Measurements from ENCODE around the gene TOR1AIP2. TPM values are rescaled to one million over a fixed set of nuclear protein-coding genes. Genes with fewer than 3 reads are reported as not detected.

TOR1AIP2 gene
- total and polyA plus RNA-seq, 12 donors, result 8.1 to 63.3 (median 52.2) TPM

GRCh38 chr1:179875596-179876299, 1.9 kb downstream of the TOR1AIP2 start:
- DNase-seq, result no peak
- TF ChIP-seq, protein P1, sequence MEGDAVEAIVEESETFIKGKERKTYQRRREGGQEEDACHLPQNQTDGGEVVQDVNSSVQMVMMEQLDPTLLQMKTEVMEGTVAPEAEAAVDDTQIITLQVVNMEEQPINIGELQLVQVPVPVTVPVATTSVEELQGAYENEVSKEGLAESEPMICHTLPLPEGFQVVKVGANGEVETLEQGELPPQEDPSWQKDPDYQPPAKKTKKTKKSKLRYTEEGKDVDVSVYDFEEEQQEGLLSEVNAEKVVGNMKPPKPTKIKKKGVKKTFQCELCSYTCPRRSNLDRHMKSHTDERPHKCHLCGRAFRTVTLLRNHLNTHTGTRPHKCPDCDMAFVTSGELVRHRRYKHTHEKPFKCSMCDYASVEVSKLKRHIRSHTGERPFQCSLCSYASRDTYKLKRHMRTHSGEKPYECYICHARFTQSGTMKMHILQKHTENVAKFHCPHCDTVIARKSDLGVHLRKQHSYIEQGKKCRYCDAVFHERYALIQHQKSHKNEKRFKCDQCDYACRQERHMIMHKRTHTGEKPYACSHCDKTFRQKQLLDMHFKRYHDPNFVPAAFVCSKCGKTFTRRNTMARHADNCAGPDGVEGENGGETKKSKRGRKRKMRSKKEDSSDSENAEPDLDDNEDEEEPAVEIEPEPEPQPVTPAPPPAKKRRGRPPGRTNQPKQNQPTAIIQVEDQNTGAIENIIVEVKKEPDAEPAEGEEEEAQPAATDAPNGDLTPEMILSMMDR (IDR thresholded peaks at IDR 0.05), result no peak
- no peaks in the 10 kb centered on the region for H3K27me3 ChIP-seq
- H3K9me3 ChIP-seq, result no peaks in the 10 kb centered on the region
- WGBS, 2 donors, result 92 to 93% methylated on average over 4 of the region's 4 CpGs
- peaks cover 0 to 72% (median 50%) of the 10 kb centered on the region in 9 donors for H3K4me1 ChIP-seq
- H3K27ac ChIP-seq, result peak overlapping the region in 1 of 10 donors; percentile 71
- H3K36me3 ChIP-seq, result peaks cover 0 to 38% (median 7%) of the 10 kb centered on the region in 9 donors
- intact Hi-C loops (cut with DNase I), result loop anchor here in 1 of 10 donors (10.0 kb wide), 1 partner anchor 299 kb away; no protein-coding TSS in a partner anchor
- H3K4me3 ChIP-seq, result peak overlapping the region in 6 of 10 donors; percentile 59 to 80 (median 72)
- no peak for ATAC-seq

- WGBS, 2 donors, result 91 to 95% methylated on average over 2 of the region's 2 CpGs
- TF ChIP-seq, protein P1 (IDR thresholded peaks at IDR 0.05), result no peak
- DNase-seq (no peak), ATAC-seq (no peak)
- intact Hi-C loops (cut with DNase I), result loop anchor here in 1 of 10 donors (10.0 kb wide), 1 partner anchor 301 kb away; no protein-coding TSS in a partner anchor
- Histone ChIP-seq H3K4me3 (no peak overlapping the region), H3K27me3 (no peaks in the 10 kb centered on the region), H3K27ac (no peak overlapping the region), H3K9me3 (no peaks in the 10 kb centered on the region), H3K36me3 (peaks cover 0 to 57% (median 7%) of the 10 kb centered on the region in 9 donors), H3K4me1 (peaks cover 0 to 73% (median 49%) of the 10 kb centered on the region in 9 donors)
Observed at GRCh38 chr1:179873438-179873851, 4.2 kb downstream of the TOR1AIP2 start.

DNA sequence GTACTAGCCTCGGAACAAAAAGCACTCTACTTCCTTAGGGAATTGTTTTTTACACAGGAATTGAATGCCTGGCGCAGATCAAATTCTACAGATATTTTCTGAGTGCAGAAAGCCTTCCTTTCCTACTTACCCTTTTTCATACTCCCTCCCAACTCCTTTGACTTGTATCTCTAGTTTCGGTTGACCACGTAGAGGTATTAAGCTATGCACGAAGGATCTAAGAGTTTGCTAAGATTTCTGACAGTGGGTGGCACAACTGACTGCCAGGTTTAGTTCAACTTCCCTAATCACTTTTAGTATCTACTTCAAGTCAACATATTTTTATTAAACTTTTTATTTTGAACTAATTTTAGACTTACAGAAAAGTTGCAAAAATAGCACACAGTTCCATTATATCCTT, 5.0 kb downstream of the TOR1AIP2 start:
- H3K27ac ChIP-seq, result peak overlapping the region in 1 of 10 donors; percentile 33
- TF ChIP-seq, protein P1 (IDR thresholded peaks at IDR 0.05), result no peak
- no peak overlapping the region for H3K4me3 ChIP-seq
- H3K9me3 ChIP-seq, result no peaks in the 10 kb centered on the region
- no peak for DNase-seq
- peaks cover 0 to 65% (median 16%) of the 10 kb centered on the region in 9 donors for H3K36me3 ChIP-seq
- no peak for ATAC-seq
- H3K27me3 ChIP-seq, result no peaks in the 10 kb centered on the region
- peaks cover 0 to 74% (median 51%) of the 10 kb centered on the region in 9 donors for H3K4me1 ChIP-seq
- intact Hi-C loops (cut with DNase I), result loop anchor here in 1 of 10 donors (10.0 kb wide), 1 partner anchor 302 kb away; no protein-coding TSS in a partner anchor
- 62 to 75% methylated on average over 5 of the region's 5 CpGs for WGBS, 2 donors

DNA sequence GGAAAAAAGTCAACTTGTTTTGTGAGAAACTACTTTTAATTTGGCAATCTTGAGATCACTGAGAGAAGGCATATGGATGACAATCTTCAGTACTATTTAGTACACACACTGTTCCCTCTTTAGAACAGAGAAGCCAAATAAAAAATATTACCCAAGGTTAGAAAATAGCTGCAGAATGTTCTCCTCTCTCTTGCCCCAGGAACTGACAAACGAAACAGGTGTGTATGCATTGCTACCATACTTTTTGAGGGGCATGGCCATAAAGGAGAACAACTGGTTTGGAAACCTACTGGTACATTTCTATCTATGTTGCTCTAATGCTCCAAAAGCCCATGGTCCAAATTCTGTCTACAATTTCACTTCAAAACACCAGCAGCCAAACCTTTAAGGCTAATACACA, 5.7 kb downstream of the TOR1AIP2 start:
- TF ChIP-seq, protein P1 (IDR thresholded peaks at IDR 0.05), result no peak
- 64 to 75% methylated on average over 1 of the region's 1 CpG for WGBS, 2 donors
- Histone ChIP-seq H3K27ac (peak overlapping the region in 2 of 10 donors; percentile 2 to 33), H3K9me3 (no peaks in the 10 kb centered on the region), H3K27me3 (no peaks in the 10 kb centered on the region), H3K4me3 (no peak overlapping the region), H3K36me3 (peaks cover 0 to 66% (median 16%) of the 10 kb centered on the region in 9 donors), H3K4me1 (peaks cover 0 to 72% (median 53%) of the 10 kb centered on the region in 9 donors)
- ATAC-seq (no peak), DNase-seq (no peak)
- intact Hi-C loops (cut with DNase I), result loop anchor here in 1 of 10 donors (10.0 kb wide), 1 partner anchor 303 kb away; no protein-coding TSS in a partner anchor

Data from heart right ventricle (tissue), 16 donors.